PC-3 (cell line): Measurements from ENCODE around the gene PCDH15. TPM values are rescaled to one million over a fixed set of nuclear protein-coding genes. Genes with fewer than 3 reads are reported as not detected.

Experiments used
- ATAC-seq: fragments of 200-7000 bp; cut with Tn5 transposase; 2 replicates; pipeline ENCODE4 v1.9.1; 2020; ENCODE audit warnings: mild to moderate bottlenecking, moderate library complexity
- BruUV-seq: library from RNA; stranded (reverse); fragments of 400-500 nt; replicated peaks from 2 replicates; lab custom pipeline; 2021; lab: Mats Ljungman, UMichigan
- CTCF ChIA-PET: fragments of 300-600 bp; sonication (Branson Sonifier 250); formaldehyde crosslinking; loops from one replicate; lab custom pipeline; 2022; ENCODE audit warnings: antibody characterized with exemption; lab: Charles Lee
- POLR2A ChIA-PET: fragments of 300-600 bp; sonication (Branson Sonifier 250); formaldehyde crosslinking; loops from one replicate; lab custom pipeline; 2022; ENCODE audit warnings: antibody characterized with exemption; ENCODE audit not compliant: unreplicated experiment; lab: Charles Lee
- DNase-seq: peaks from one replicate; pipeline ENCODE4 v3.0.0-alpha.2; 2015
- H2AFZ ChIP-seq: fragments of 300-600 bp; sonication (generic); 2 replicates; pipeline ENCODE4 v1.6.0; 2016; ENCODE audit warnings: antibody characterized with exemption, low read length
- H3F3A ChIP-seq: fragments of 300-600 bp; sonication (generic); one replicate; pipeline ENCODE4 v1.6.0; 2017; ENCODE audit warnings: antibody characterized with exemption, low read length, control low read depth, mild to moderate bottlenecking; ENCODE audit not compliant: unreplicated experiment
- H3K27ac ChIP-seq: fragments of 300-600 bp; sonication (generic); 2 replicates; pipeline ENCODE4 v1.5.1; 2016; ENCODE audit warnings: mild to moderate bottlenecking, low read length
- H3K27me3 ChIP-seq: fragments of 300-600 bp; sonication (generic); 2 replicates; pipeline ENCODE4 v1.6.1; 2016; ENCODE audit warnings: low read length, mixed read lengths
- H3K36me3 ChIP-seq: fragments of 300-600 bp; sonication (generic); 2 replicates; pipeline ENCODE4 v1.6.1; 2016; ENCODE audit warnings: low read depth, mixed run types, low read length, mixed read lengths
- H3K4me1 ChIP-seq: fragments of 300-600 bp; sonication (generic); 2 replicates; pipeline ENCODE4 v1.5.1; 2016; ENCODE audit warnings: low read length; ENCODE audit not compliant: insufficient read depth
- H3K4me2 ChIP-seq: fragments of 300-600 bp; sonication (generic); 2 replicates; pipeline ENCODE4 v1.6.0; 2016; ENCODE audit warnings: low read length
- H3K4me3 ChIP-seq: fragments of 300-600 bp; sonication (generic); 2 replicates; pipeline ENCODE4 v1.5.1; 2016; ENCODE audit warnings: mild to moderate bottlenecking, low read length, mixed read lengths
- H3K79me2 ChIP-seq: fragments of 300-600 bp; sonication (generic); 2 replicates; pipeline ENCODE4 v1.6.1; 2017; ENCODE audit warnings: low read length, mixed read lengths
- H3K9ac ChIP-seq: fragments of 300-600 bp; sonication (generic); 2 replicates; pipeline ENCODE4 v1.6.0; 2016; ENCODE audit warnings: mild to moderate bottlenecking, low read length
- H3K9me2 ChIP-seq: fragments of 300-600 bp; sonication (generic); replicated peaks from 2 replicates; pipeline ENCODE4 v1.6.1; 2016; ENCODE audit warnings: mixed run types, low read length, mixed read lengths
- H3K9me3 ChIP-seq: fragments of 300-600 bp; sonication (generic); 2 replicates; pipeline ENCODE4 v1.6.1; 2016; ENCODE audit warnings: low read length, mixed read lengths
- H4K20me1 ChIP-seq: fragments of 300-600 bp; sonication (generic); 2 replicates; pipeline ENCODE4 v1.6.1; 2016; ENCODE audit warnings: low read length, mixed read lengths
- CTCF ChIP-seq: fragments of 300-600 bp; sonication (generic); conservative IDR thresholded peaks from 2 replicates; pipeline ENCODE4 v1.5.1; 2017; ENCODE audit warnings: antibody characterized with exemption, low read depth, mild to moderate bottlenecking, low read length
- EZH2 ChIP-seq: fragments of 300-600 bp; sonication (generic); IDR thresholded peaks from one replicate; pipeline ENCODE4 v1.6.1; 2017; ENCODE audit warnings: antibody characterized with exemption, mild to moderate bottlenecking, low read length; ENCODE audit not compliant: unreplicated experiment
- EZH2phosphoT487 ChIP-seq: fragments of 300-600 bp; sonication (generic); IDR thresholded peaks from 2 replicates; pipeline ENCODE4 v1.6.1; 2018; ENCODE audit warnings: mild to moderate bottlenecking, antibody characterized with exemption, low read length, borderline replicate concordance
- intact Hi-C: fragments of 100-400 bp; cut with micrococcal nuclease; formaldehyde crosslinking; loops from 2 replicates; pipeline ENCODE4 v1.9.0; 2023
- total RNA-seq: library from RNA; depleted of rRNA; stranded (reverse); fragments of >200 nt; gene quantifications from 2 replicates; pipeline ENCODE4 v1.2.3, GENCODE V29; 2014

PCDH15 gene
- total RNA-seq, 1 experiment from 2014 or later: not detected

- ChIA-PET POLR2A (interaction anchor here (0.6 kb wide), 1 partner anchor 417 kb away, joined by 4 read pairs; no protein-coding TSS in a partner anchor), CTCF (no interaction called here)
- TF ChIP-seq CTCF (no peak), EZH2 (no peak), EZH2phosphoT487 (no peak)
- DNase-seq (peak; percentile 33), ATAC-seq (peak; percentile 92)
- H3K4me1 ChIP-seq: peaks cover 7% of the 10 kb centered on the region; the same call in 1 of the 2 replicates
- H3K9me2 ChIP-seq: no peaks in the 10 kb centered on the region
- peak overlapping the region; percentile 20 for H3K4me2 ChIP-seq
- H2AFZ ChIP-seq: no peak overlapping the region
- no peak overlapping the region for H3K4me3 ChIP-seq
- H3K79me2 ChIP-seq: no peaks in the 10 kb centered on the region
- no peaks in the 10 kb centered on the region for H3K9me3 ChIP-seq
- H3K9ac ChIP-seq: no peak overlapping the region
- no peaks in the 10 kb centered on the region for H3K36me3 ChIP-seq
- no TSS peak for BruUV-seq
- H3K27me3 ChIP-seq: no peaks in the 10 kb centered on the region
- H4K20me1 ChIP-seq: no peaks in the 10 kb centered on the region
- H3K27ac ChIP-seq: peak overlapping the region; percentile 6; the same call in 1 of the 2 replicates
- intact Hi-C loops: no loop called here
- H3F3A ChIP-seq: no peaks in the 10 kb centered on the region
Observed at GRCh38 chr10:54826994-54827560, 26.0 kb upstream of the PCDH15 start.

GRCh38 chr10:54815583-54815982, 14.6 kb upstream of the PCDH15 start:
- peaks cover 3% of the 10 kb centered on the region; the same call in 1 of the 2 replicates for H3K9me2 ChIP-seq
- POLR2A ChIA-PET: no interaction called here
- intact Hi-C loops: no loop called here
- no peak overlapping the region for H3K4me3 ChIP-seq
- H4K20me1 ChIP-seq: no peaks in the 10 kb centered on the region
- peak; percentile 94 for ATAC-seq
- no peak overlapping the region for H3K27ac ChIP-seq
- no peaks in the 10 kb centered on the region for H3K79me2 ChIP-seq
- no peak for TF ChIP-seq EZH2phosphoT487
- TF ChIP-seq CTCF: no peak
- TF ChIP-seq EZH2: no peak
- H3K9ac ChIP-seq: no peak overlapping the region
- no TSS peak for BruUV-seq
- peak; percentile 39 for DNase-seq
- no peaks in the 10 kb centered on the region for H3K9me3 ChIP-seq
- CTCF ChIA-PET: no interaction called here
- no peaks in the 10 kb centered on the region for H3K27me3 ChIP-seq
- no peak overlapping the region for H3K4me2 ChIP-seq
- H3K36me3 ChIP-seq: no peaks in the 10 kb centered on the region
- H3F3A ChIP-seq: no peaks in the 10 kb centered on the region
- peaks cover 9% of the 10 kb centered on the region; the same call in 1 of the 2 replicates for H3K4me1 ChIP-seq
- no peak overlapping the region for H2AFZ ChIP-seq

GRCh38 chr10:54808186-54808935, 7.3 kb upstream of the PCDH15 start:
- POLR2A ChIA-PET: no interaction called here

More at GRCh38 chr10:54808186-54808935, 7.3 kb upstream of the PCDH15 start:
- no peak overlapping the region for H2AFZ ChIP-seq
- no peak overlapping the region for H3K4me3 ChIP-seq
- no peak overlapping the region for H3K27ac ChIP-seq
- CTCF ChIA-PET: no interaction called here
- DNase-seq (no peak), ATAC-seq (no peak)
- H3K36me3 ChIP-seq: no peaks in the 10 kb centered on the region
- no TSS peak for BruUV-seq
- H3K9me3 ChIP-seq: no peaks in the 10 kb centered on the region
- H3K4me2 ChIP-seq: no peak overlapping the region
- H3K27me3 ChIP-seq: no peaks in the 10 kb centered on the region
- H3K4me1 ChIP-seq: peaks cover 2% of the 10 kb centered on the region; the same call in 1 of the 2 replicates
- H3K9me2 ChIP-seq: peaks cover 3% of the 10 kb centered on the region; the same call in 1 of the 2 replicates
- no peak overlapping the region for H3K9ac ChIP-seq
- TF ChIP-seq EZH2: no peak
- TF ChIP-seq EZH2phosphoT487: no peak
- no peak for TF ChIP-seq CTCF
- no peaks in the 10 kb centered on the region for H3K79me2 ChIP-seq
- intact Hi-C loops: no loop called here
- no peaks in the 10 kb centered on the region for H3F3A ChIP-seq
- no peaks in the 10 kb centered on the region for H4K20me1 ChIP-seq
